GM21723 (cell line): ENCODE results near the gene CRKL.

Experiments
- ATAC-seq: cut with Tn5 transposase; IDR thresholded peaks from one replicate; pipeline ENCODE4 v1.9.1; 2021; ENCODE audit warnings: mild to moderate bottlenecking, moderate library complexity; ENCODE audit not compliant: unreplicated experiment

CRKL gene

GRCh38 chr22:20980523-20980922 is 63.3 kb downstream of the CRKL start:
- no peak for ATAC-seq

- ATAC-seq = no peak
Observed at GRCh38 chr22:20980938-20981722, 63.9 kb downstream of the CRKL start.

GRCh38 chr22:20981787-20982562 is 64.8 kb downstream of the CRKL start, which contains the start of gene LZTR1:
Gene LZTR1, plus strand, starts transcription at chr22:20982297. Its CDS starts 75 bp downstream, at chr22:20982372.
- ATAC-seq = peak; percentile 67

- ATAC-seq = no peak
Observed at GRCh38 chr22:20982563-20982882, 65.3 kb downstream of the CRKL start.

- no peak for ATAC-seq
Observed at GRCh38 chr22:20983081-20983771, 66.0 kb downstream of the CRKL start.

- no peak for ATAC-seq
Observed at GRCh38 chr22:20985720-20986119, 68.5 kb downstream of the CRKL start.

- ATAC-seq = no peak
Observed at GRCh38 chr22:20986365-20986764, 69.2 kb downstream of the CRKL start.

GRCh38 chr22:20987375-20987774 is 70.2 kb downstream of the CRKL start:
- ATAC-seq = no peak

GRCh38 chr22:20988573-20989322 is 71.5 kb downstream of the CRKL start:
- no peak for ATAC-seq

GRCh38 chr22:20989323-20990138 is 72.3 kb downstream of the CRKL start:
- ATAC-seq = no peak

- no peak for ATAC-seq
Observed at GRCh38 chr22:20990184-20991180, 73.3 kb downstream of the CRKL start.

GRCh38 chr22:20991252-20992055 is 74.2 kb downstream of the CRKL start:
- ATAC-seq = no peak

GRCh38 chr22:20992056-20992442 is 74.8 kb downstream of the CRKL start:
- ATAC-seq = no peak

- no peak for ATAC-seq
Observed at GRCh38 chr22:20992456-20993303, 75.5 kb downstream of the CRKL start.

GRCh38 chr22:20993304-20994127 is 76.3 kb downstream of the CRKL start:
- no peak for ATAC-seq
